ENCODE results near the gene PPIL6.

DNA sequence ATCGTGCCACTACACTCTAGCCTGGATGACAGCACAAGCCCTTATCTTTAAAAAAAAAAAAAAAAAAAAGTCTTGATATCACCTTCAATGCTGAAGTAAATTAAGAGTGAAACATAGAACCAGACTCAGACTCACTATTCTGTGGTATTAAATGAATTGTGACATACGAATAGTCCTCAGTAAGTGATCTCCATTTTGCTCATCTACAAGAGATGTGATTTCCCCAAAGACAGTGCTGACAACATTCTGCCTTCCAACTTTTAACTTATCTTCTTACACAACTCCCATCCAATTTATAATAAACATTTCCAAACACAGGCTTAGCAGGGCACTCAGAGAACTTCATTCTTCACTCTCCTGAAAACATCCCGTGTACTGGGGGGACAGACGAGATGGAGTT is 34.6 kb upstream of the PPIL6 start:
- TF ChIP-seq, protein P1, sequence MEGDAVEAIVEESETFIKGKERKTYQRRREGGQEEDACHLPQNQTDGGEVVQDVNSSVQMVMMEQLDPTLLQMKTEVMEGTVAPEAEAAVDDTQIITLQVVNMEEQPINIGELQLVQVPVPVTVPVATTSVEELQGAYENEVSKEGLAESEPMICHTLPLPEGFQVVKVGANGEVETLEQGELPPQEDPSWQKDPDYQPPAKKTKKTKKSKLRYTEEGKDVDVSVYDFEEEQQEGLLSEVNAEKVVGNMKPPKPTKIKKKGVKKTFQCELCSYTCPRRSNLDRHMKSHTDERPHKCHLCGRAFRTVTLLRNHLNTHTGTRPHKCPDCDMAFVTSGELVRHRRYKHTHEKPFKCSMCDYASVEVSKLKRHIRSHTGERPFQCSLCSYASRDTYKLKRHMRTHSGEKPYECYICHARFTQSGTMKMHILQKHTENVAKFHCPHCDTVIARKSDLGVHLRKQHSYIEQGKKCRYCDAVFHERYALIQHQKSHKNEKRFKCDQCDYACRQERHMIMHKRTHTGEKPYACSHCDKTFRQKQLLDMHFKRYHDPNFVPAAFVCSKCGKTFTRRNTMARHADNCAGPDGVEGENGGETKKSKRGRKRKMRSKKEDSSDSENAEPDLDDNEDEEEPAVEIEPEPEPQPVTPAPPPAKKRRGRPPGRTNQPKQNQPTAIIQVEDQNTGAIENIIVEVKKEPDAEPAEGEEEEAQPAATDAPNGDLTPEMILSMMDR (IDR thresholded peaks at IDR 0.05; ENCODE audit: low read depth, low read length, poor library complexity, severe bottlenecking) = no peak
- TF ChIP-seq EZH2phosphoT487 (IDR thresholded peaks at IDR 0.05; ENCODE audit: borderline replicate concordance, low read length) = no peak

All from DOHH2 (cell line).